ENCODE data around the gene INA.

DNA sequence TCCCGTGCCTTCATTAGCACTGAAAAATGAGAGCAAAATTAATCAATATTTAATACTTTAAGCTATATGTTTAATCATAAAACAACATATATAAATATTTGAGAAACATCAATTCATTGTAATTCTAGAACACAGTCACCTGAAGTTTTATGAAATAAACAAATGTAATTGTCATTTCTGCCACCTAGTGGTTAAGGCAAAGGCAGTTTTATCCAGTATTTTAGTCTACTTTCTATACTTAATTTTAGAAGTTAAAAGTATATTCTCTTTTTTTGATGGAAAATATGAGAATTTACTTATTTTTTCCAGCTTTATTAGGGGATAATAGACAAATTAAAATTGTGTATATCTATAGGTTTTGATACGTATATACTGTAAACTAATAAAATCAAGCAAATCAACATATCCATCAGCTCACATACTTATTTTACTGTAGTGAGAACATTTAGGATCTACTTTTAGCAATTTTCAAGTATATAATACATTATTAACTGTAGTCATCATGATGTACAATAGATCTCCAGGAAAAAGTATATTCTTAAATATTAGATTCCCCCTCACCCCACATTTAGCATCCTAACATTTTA is 57.1 kb downstream of the INA start:
- TF ChIP-seq, protein P1, sequence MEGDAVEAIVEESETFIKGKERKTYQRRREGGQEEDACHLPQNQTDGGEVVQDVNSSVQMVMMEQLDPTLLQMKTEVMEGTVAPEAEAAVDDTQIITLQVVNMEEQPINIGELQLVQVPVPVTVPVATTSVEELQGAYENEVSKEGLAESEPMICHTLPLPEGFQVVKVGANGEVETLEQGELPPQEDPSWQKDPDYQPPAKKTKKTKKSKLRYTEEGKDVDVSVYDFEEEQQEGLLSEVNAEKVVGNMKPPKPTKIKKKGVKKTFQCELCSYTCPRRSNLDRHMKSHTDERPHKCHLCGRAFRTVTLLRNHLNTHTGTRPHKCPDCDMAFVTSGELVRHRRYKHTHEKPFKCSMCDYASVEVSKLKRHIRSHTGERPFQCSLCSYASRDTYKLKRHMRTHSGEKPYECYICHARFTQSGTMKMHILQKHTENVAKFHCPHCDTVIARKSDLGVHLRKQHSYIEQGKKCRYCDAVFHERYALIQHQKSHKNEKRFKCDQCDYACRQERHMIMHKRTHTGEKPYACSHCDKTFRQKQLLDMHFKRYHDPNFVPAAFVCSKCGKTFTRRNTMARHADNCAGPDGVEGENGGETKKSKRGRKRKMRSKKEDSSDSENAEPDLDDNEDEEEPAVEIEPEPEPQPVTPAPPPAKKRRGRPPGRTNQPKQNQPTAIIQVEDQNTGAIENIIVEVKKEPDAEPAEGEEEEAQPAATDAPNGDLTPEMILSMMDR (IDR thresholded peaks at IDR 0.05; ENCODE audit: low read depth, low read length): peak; percentile 55
- no peak for TF ChIP-seq EZH2phosphoT487 (IDR thresholded peaks at IDR 0.05; ENCODE audit: low read depth)
